Measurements from ENCODE around the gene ATG14. TPM values are rescaled to one million over a fixed set of nuclear protein-coding genes. Genes with fewer than 3 reads are reported as not detected.

The ATG14 gene
- total RNA-seq, 2 experiments from 2014 or later, result 19.9 to 20.5 TPM

- H3K27ac ChIP-seq (ENCODE audit: low read depth in 1 of 2, low read length in 2 of 2), result peak overlapping the region; percentile 44 to 68
- no peaks in the 10 kb centered on the region for H3K27me3 ChIP-seq (ENCODE audit: control insufficient read depth in 1 of 2, insufficient read depth in 2 of 2, low read length in 2 of 2)
- TF ChIP-seq, protein P1, sequence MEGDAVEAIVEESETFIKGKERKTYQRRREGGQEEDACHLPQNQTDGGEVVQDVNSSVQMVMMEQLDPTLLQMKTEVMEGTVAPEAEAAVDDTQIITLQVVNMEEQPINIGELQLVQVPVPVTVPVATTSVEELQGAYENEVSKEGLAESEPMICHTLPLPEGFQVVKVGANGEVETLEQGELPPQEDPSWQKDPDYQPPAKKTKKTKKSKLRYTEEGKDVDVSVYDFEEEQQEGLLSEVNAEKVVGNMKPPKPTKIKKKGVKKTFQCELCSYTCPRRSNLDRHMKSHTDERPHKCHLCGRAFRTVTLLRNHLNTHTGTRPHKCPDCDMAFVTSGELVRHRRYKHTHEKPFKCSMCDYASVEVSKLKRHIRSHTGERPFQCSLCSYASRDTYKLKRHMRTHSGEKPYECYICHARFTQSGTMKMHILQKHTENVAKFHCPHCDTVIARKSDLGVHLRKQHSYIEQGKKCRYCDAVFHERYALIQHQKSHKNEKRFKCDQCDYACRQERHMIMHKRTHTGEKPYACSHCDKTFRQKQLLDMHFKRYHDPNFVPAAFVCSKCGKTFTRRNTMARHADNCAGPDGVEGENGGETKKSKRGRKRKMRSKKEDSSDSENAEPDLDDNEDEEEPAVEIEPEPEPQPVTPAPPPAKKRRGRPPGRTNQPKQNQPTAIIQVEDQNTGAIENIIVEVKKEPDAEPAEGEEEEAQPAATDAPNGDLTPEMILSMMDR (IDR thresholded peaks at IDR 0.05), result no peak
- ATAC-seq (ENCODE audit: poor library complexity), result peak; percentile 5
- Mint-ChIP-seq H3K9me3 (no peaks in the 10 kb centered on the region), H3K4me1 (ENCODE audit: low read depth) (peaks cover 33% of the 10 kb centered on the region), H3K4me3 (peak overlapping the region; percentile 22), H3K27ac (peak overlapping the region; percentile 80), H3K27me3 (no peaks in the 10 kb centered on the region), H3K36me3 (ENCODE audit: low read depth) (peaks cover 74% of the 10 kb centered on the region)
- H3K36me3 ChIP-seq (ENCODE audit: insufficient read depth, low read length), result peaks cover 33% of the 10 kb centered on the region
- H3K4me3 ChIP-seq (ENCODE audit: low read length), result no peak overlapping the region
- intact Hi-C loops (cut with DNase I, micrococcal nuclease), result no loop called here
- H3K4me1 ChIP-seq (ENCODE audit: insufficient read depth, low read length), result peaks cover 27% of the 10 kb centered on the region
- H3K9me3 ChIP-seq (ENCODE audit: control insufficient read depth in 1 of 2, insufficient read depth in 1 of 2, low read length in 2 of 2), result no peaks in the 10 kb centered on the region
- CTCF ChIA-PET, result interaction anchor here (0.7 to 4.0 kb wide), 5 partner anchors 20 to 323 kb away, joined by 4 to 19 read pairs (median 5); partner anchors contain the start of gene MAPK1IP1L
- DNase-seq, result no peak
- POLR2A ChIA-PET, result interaction anchor here (1.0 to 1.3 kb wide), 5 partner anchors 11 to 323 kb away, joined by 3 to 4 read pairs (median 3); partner anchors contain the start of genes ATG14 and MAPK1IP1L
Observed at GRCh38 chr14:55374771-55375170, 36.9 kb downstream of the ATG14 start.

- Mint-ChIP-seq H3K27ac (peak overlapping the region; percentile 80), H3K4me1 (ENCODE audit: low read depth) (peaks cover 33% of the 10 kb centered on the region), H3K27me3 (no peaks in the 10 kb centered on the region), H3K36me3 (ENCODE audit: low read depth) (peaks cover 78% of the 10 kb centered on the region), H3K9me3 (no peaks in the 10 kb centered on the region), H3K4me3 (peak overlapping the region; percentile 32)
- ChIA-PET CTCF (interaction anchor here (0.6 to 4.0 kb wide), 5 partner anchors 19 to 323 kb away, joined by 3 to 19 read pairs (median 5); partner anchors contain the start of gene MAPK1IP1L), POLR2A (interaction anchor here (0.8 to 1.3 kb wide), 6 partner anchors 12 to 323 kb away, joined by 3 to 4 read pairs (median 3); partner anchors contain the start of genes ATG14 and MAPK1IP1L)
- no peaks in the 10 kb centered on the region for H3K9me3 ChIP-seq (ENCODE audit: control insufficient read depth in 1 of 2, insufficient read depth in 1 of 2, low read length in 2 of 2)
- intact Hi-C loops (cut with DNase I, micrococcal nuclease), result no loop called here
- H3K4me3 ChIP-seq (ENCODE audit: low read length), result no peak overlapping the region
- H3K4me1 ChIP-seq (ENCODE audit: insufficient read depth, low read length), result peaks cover 27% of the 10 kb centered on the region
- H3K36me3 ChIP-seq (ENCODE audit: insufficient read depth, low read length), result peaks cover 34% of the 10 kb centered on the region
- H3K27me3 ChIP-seq (ENCODE audit: control insufficient read depth in 1 of 2, insufficient read depth in 2 of 2, low read length in 2 of 2), result no peaks in the 10 kb centered on the region
- H3K27ac ChIP-seq (ENCODE audit: low read depth in 1 of 2, low read length in 2 of 2), result peak overlapping the region; percentile 55 to 68
- peak; percentile 90 for ATAC-seq (ENCODE audit: poor library complexity)
- DNase-seq, result peak in 5 of 14 experiments; percentile 20 to 87 (median 75)
- TF ChIP-seq, protein P1 (IDR thresholded peaks at IDR 0.05), result no peak
Observed at GRCh38 chr14:55373784-55374705, 37.6 kb downstream of the ATG14 start.

DNA sequence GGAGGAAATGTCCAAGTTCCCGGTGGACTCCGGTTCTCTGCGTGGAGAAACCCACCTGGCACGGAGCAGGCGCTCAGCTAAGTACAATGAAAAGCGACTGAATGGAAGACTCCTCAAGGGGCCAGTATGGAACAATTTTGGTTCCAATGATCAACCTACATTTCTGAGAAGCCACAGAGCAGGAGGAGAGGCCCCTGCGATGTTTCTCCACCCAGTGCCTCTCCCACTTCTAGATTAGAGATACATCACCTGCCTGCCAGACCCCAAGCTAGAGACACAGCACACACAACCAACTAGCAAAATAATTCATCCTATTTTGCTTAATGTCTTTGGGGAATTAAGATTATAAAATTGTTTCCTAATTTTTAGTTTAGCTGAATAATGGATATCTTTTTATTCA lies 38.8 kb downstream of the ATG14 start:
- H3K9me3 Mint-ChIP-seq, result no peaks in the 10 kb centered on the region
- DNase-seq (no peak), ATAC-seq (ENCODE audit: poor library complexity) (no peak)
- peak overlapping the region in 1 of 2 donors; percentile 19 for H3K27ac ChIP-seq (ENCODE audit: low read depth in 1 of 2, low read length in 2 of 2)
- H3K27me3 Mint-ChIP-seq, result no peaks in the 10 kb centered on the region
- H3K27ac Mint-ChIP-seq, result peak overlapping the region; percentile 80
- H3K36me3 Mint-ChIP-seq (ENCODE audit: low read depth), result peaks cover 77% of the 10 kb centered on the region
- ChIA-PET POLR2A (no interaction called here), CTCF (interaction anchor here (1.6 to 4.0 kb wide), 3 partner anchors 18 to 127 kb away, joined by 5 to 19 read pairs (median 5); no protein-coding TSS in a partner anchor)
- TF ChIP-seq, protein P1 (IDR thresholded peaks at IDR 0.05), result no peak
- no peaks in the 10 kb centered on the region for H3K27me3 ChIP-seq (ENCODE audit: control insufficient read depth in 1 of 2, insufficient read depth in 2 of 2, low read length in 2 of 2)
- intact Hi-C loops (cut with DNase I, micrococcal nuclease), result no loop called here
- H3K4me1 ChIP-seq (ENCODE audit: insufficient read depth, low read length), result peaks cover 27% of the 10 kb centered on the region
- no peaks in the 10 kb centered on the region for H3K9me3 ChIP-seq (ENCODE audit: control insufficient read depth in 1 of 2, insufficient read depth in 1 of 2, low read length in 2 of 2)
- peaks cover 33% of the 10 kb centered on the region for H3K4me1 Mint-ChIP-seq (ENCODE audit: low read depth)
- H3K4me3 ChIP-seq (ENCODE audit: low read length), result no peak overlapping the region
- H3K36me3 ChIP-seq (ENCODE audit: insufficient read depth, low read length), result peaks cover 30% of the 10 kb centered on the region
- H3K4me3 Mint-ChIP-seq, result no peak overlapping the region
